H1 (cell line): ENCODE results near the gene SOST. TPM values are rescaled to one million over a fixed set of nuclear protein-coding genes. Genes with fewer than 3 reads are reported as not detected.
A peak's percentile ranks its signal among the peaks of the same experiment; 100 is the strongest.

Experiments used
- CTCF ChIA-PET: fragments of 300-600 bp; sonication (Branson Sonifier 250); formaldehyde crosslinking; loops from one replicate; lab custom pipeline; 2021; ENCODE audit not compliant: partially characterized antibody; lab: Charles Lee
- POLR2A ChIA-PET: fragments of 300-600 bp; sonication (Branson Sonifier 250); formaldehyde crosslinking; loops from one replicate; lab custom pipeline; 2021; ENCODE audit warnings: inconsistent platforms; ENCODE audit not compliant: partially characterized antibody; lab: Charles Lee
- DNase-seq, 2 experiments: peaks; one replicate each; pipeline versions ENCODE4 v3.0.0 to v3.0.0-alpha.2; 2010 to 2022; ENCODE audit warnings: low spot score in 2 of 2, low read depth in 1 of 2, mixed read lengths in 1 of 2
- FAIRE-seq: peaks from 2 replicates; lab custom pipeline; 2011; peaks lifted over from hg19 to GRCh38; lab: Jason Lieb, UNC
- H2AFZ ChIP-seq: 2 replicates; pipeline ENCODE4 v1.8.1; 2012; ENCODE audit warnings: low read length, inconsistent platforms
- H2AK5ac ChIP-seq: 2 replicates; pipeline ENCODE4 v1.6.1; 2013; ENCODE audit warnings: low read depth, low read length
- H2BK120ac ChIP-seq: replicated peaks from 2 replicates; pipeline ENCODE3; 2013; ENCODE audit warnings: low read depth, low read length, inconsistent platforms
- H2BK12ac ChIP-seq: 2 replicates; pipeline ENCODE4 v1.6.1; 2013; ENCODE audit warnings: low read depth, low read length
- H2BK15ac ChIP-seq: 2 replicates; pipeline ENCODE4 v1.6.1; 2013; ENCODE audit warnings: low read length
- H2BK20ac ChIP-seq: 2 replicates; pipeline ENCODE4 v1.6.1; 2013; ENCODE audit warnings: low read length
- H2BK5ac ChIP-seq: 2 replicates; pipeline ENCODE4 v1.6.1; 2013; ENCODE audit warnings: low read depth, low read length
- H3K14ac ChIP-seq: 2 replicates; pipeline ENCODE4 v1.6.1; 2013; ENCODE audit warnings: inconsistent platforms; ENCODE audit not compliant: insufficient read length
- H3K18ac ChIP-seq: 2 replicates; pipeline ENCODE4 v1.6.1; 2013; ENCODE audit warnings: low read length; ENCODE audit errors: extremely low read depth
- H3K23ac ChIP-seq: 2 replicates; pipeline ENCODE4 v1.6.1; 2013; ENCODE audit warnings: inconsistent platforms; ENCODE audit not compliant: insufficient read length
- H3K23me2 ChIP-seq: 2 replicates; pipeline ENCODE4 v1.6.1; 2013; ENCODE audit warnings: low read depth, low read length
- H3K27ac ChIP-seq: 2 replicates; pipeline ENCODE4 v1.6.1; 2011; ENCODE audit warnings: low read depth, low read length, inconsistent platforms
- H3K27me3 ChIP-seq, 4 experiments: replicated peaks in 1 of 4; 1 replicate in 1 of 4; 2 replicates in 3 of 4; pipeline versions ENCODE4 v1.6.1 to v1.8.1; 2011 to 2013; ENCODE audit warnings: low read length in 3 of 4, mild to moderate bottlenecking in 3 of 4, inconsistent platforms in 2 of 4, mixed read lengths in 2 of 4, moderate library complexity in 1 of 4; ENCODE audit not compliant: control insufficient read depth in 3 of 4, insufficient read depth in 3 of 4; ENCODE audit errors: extremely low read depth in 1 of 4
- H3K36me3 ChIP-seq, 4 experiments: 2 replicates each; pipeline versions ENCODE4 v1.6.1 to v1.8.1; 2011 to 2013; ENCODE audit warnings: mild to moderate bottlenecking in 4 of 4, low read length in 3 of 4, moderate library complexity in 2 of 4, control low read depth in 1 of 4, inconsistent platforms in 1 of 4; ENCODE audit not compliant: insufficient read depth in 4 of 4, control insufficient read depth in 2 of 4
- H3K4ac ChIP-seq: replicated peaks from 2 replicates; pipeline ENCODE3; 2013; ENCODE audit warnings: low read length, low read depth, mixed read lengths, inconsistent platforms; ENCODE audit not compliant: insufficient read length
- H3K4me1 ChIP-seq, 4 experiments: replicated peaks in 1 of 4; 1 replicate in 1 of 4; 2 replicates in 3 of 4; pipeline versions ENCODE4 v1.6.1 to v1.8.1; 2011 to 2013; ENCODE audit warnings: low read length in 3 of 4, inconsistent platforms in 2 of 4, mixed read lengths in 1 of 4; ENCODE audit not compliant: insufficient read depth in 4 of 4, control insufficient read depth in 3 of 4
- H3K4me2 ChIP-seq, 2 experiments: 2 replicates each; pipeline versions ENCODE4 v1.6.1 to v1.8.1; 2011 to 2013; ENCODE audit warnings: low read depth in 2 of 2, low read length in 2 of 2, control low read depth in 1 of 2, inconsistent platforms in 1 of 2, mild to moderate bottlenecking in 1 of 2; ENCODE audit not compliant: insufficient read depth in 1 of 2
- H3K4me3 ChIP-seq, 4 experiments: fragments of 200-600, 300-600 bp in 1 of 4; sonication (generic), shearing (Covaris generic), sonication (Bioruptor Twin) in 1 of 4; 2 replicates each; pipeline versions ENCODE4 v1.5.1 to v1.8.1; 2011 to 2016; ENCODE audit warnings: low read length in 4 of 4, low read depth in 3 of 4, control low read depth in 2 of 4, inconsistent platforms in 2 of 4, mild to moderate bottlenecking in 2 of 4, mixed read lengths in 1 of 4, moderate library complexity in 1 of 4; ENCODE audit not compliant: insufficient read depth in 2 of 4; ENCODE audit errors: extremely low read depth in 1 of 4
- H3K56ac ChIP-seq: replicated peaks from 2 replicates; pipeline ENCODE3; 2013; ENCODE audit warnings: low read depth, mild to moderate bottlenecking, mixed read lengths, low read length, inconsistent platforms; ENCODE audit not compliant: insufficient read length
- H3K79me1 ChIP-seq: 2 replicates; pipeline ENCODE4 v1.6.1; 2013; ENCODE audit warnings: low read depth, low read length, control low read depth
- H3K79me2 ChIP-seq, 2 experiments: 2 replicates each; pipeline versions ENCODE4 v1.6.1 to v1.8.1; 2012 to 2013; ENCODE audit warnings: low read length in 2 of 2, mild to moderate bottlenecking in 2 of 2, inconsistent platforms in 1 of 2; ENCODE audit not compliant: insufficient read depth in 2 of 2, control insufficient read depth in 1 of 2
- H3K9ac ChIP-seq, 4 experiments: replicated peaks in 1 of 4; 1 replicate in 1 of 4; 2 replicates in 3 of 4; pipeline versions ENCODE4 v1.6.1 to v1.8.1; 2011 to 2013; ENCODE audit warnings: low read depth in 3 of 4, low read length in 3 of 4, control low read depth in 2 of 4, mild to moderate bottlenecking in 2 of 4, moderate library complexity in 2 of 4, inconsistent platforms in 1 of 4; ENCODE audit errors: extremely low read depth in 1 of 4
- H3K9me3 ChIP-seq, 2 experiments: 2 replicates each; pipeline versions ENCODE4 v1.6.1 to v1.8.1; 2012 to 2013; ENCODE audit warnings: mild to moderate bottlenecking in 2 of 2, moderate library complexity in 2 of 2, control low read depth in 1 of 2, inconsistent platforms in 1 of 2, low read depth in 1 of 2, low read length in 1 of 2, mixed read lengths in 1 of 2; ENCODE audit not compliant: insufficient read depth in 2 of 2
- H4K20me1 ChIP-seq, 2 experiments: replicated peaks in 1 of 2; 2 replicates each; pipeline versions ENCODE3 to v1.8.1; 2011 to 2013; ENCODE audit warnings: inconsistent platforms in 2 of 2, low read length in 2 of 2, mild to moderate bottlenecking in 1 of 2; ENCODE audit not compliant: insufficient read depth in 2 of 2, control insufficient read depth in 1 of 2
- H4K5ac ChIP-seq: 2 replicates; pipeline ENCODE4 v1.6.1; 2013; ENCODE audit warnings: low read length, low read depth, mixed read lengths, inconsistent platforms; ENCODE audit not compliant: insufficient read length
- H4K8ac ChIP-seq: 2 replicates; pipeline ENCODE4 v1.8.0; 2013; ENCODE audit warnings: mild to moderate bottlenecking, moderate library complexity, low read length, inconsistent platforms; ENCODE audit not compliant: insufficient read depth; ENCODE audit errors: extremely low read depth
- H4K91ac ChIP-seq: replicated peaks from 2 replicates; pipeline ENCODE3; 2013; ENCODE audit warnings: low read length, mixed read lengths, inconsistent platforms; ENCODE audit not compliant: insufficient read length
- BCL11A ChIP-seq, 2 experiments: IDR thresholded peaks; one replicate each; pipeline ENCODE4 v1.6.1; 2011; ENCODE audit warnings: low read depth in 2 of 2, low read length in 2 of 2, mild to moderate bottlenecking in 2 of 2
- EZH2 ChIP-seq: fragments of 200-600 bp; sonication (generic); IDR thresholded peaks from 2 replicates; pipeline ENCODE4 v1.7.1; 2012; ENCODE audit warnings: low read depth, mild to moderate bottlenecking, moderate library complexity, low read length, inconsistent platforms; ENCODE audit not compliant: severe bottlenecking
- MAFK ChIP-seq: IDR thresholded peaks from 2 replicates; pipeline ENCODE4 v1.6.1; 2012; ENCODE audit warnings: low read depth, mild to moderate bottlenecking, improper control_type of control experiment, low read length
- RBBP5 ChIP-seq: IDR thresholded peaks from 2 replicates; pipeline ENCODE4 v1.7.1; 2012; ENCODE audit warnings: low read depth, mild to moderate bottlenecking, inconsistent platforms, low read length, moderate library complexity, borderline replicate concordance
- RNF2 ChIP-seq: fragments of 200-900, 300-1000 bp; sonication (generic); IDR thresholded peaks from 2 replicates; pipeline ENCODE4 v1.7.1; 2016; ENCODE audit warnings: borderline replicate concordance, low read depth, mild to moderate bottlenecking, antibody characterized with exemption, low read length; ENCODE audit not compliant: poor library complexity, severe bottlenecking; ENCODE audit errors: missing control alignments
- SP1 ChIP-seq: IDR thresholded peaks from 2 replicates; pipeline ENCODE4 v1.6.1; 2011; ENCODE audit warnings: low read depth, low read length
- TCF12 ChIP-seq: IDR thresholded peaks from 2 replicates; pipeline ENCODE4 v1.6.1; 2011; ENCODE audit warnings: low read depth, mild to moderate bottlenecking, low read length
- WGBS, 2 experiments: shearing (Covaris generic) in 1 of 2; methylation state at CpG; one replicate each; pipeline versions ENCODE4 v1.1.6 to v1.1.7; 2013 to 2015; ENCODE audit warnings: low lambda C conversion rate in 2 of 2, mixed read lengths in 2 of 2, inconsistent platforms in 1 of 2, low coverage in 1 of 2, missing lambda C conversion rate in 1 of 2; ENCODE audit not compliant: insufficient replicate concordance in 2 of 2, insufficient coverage in 1 of 2, insufficient read length in 1 of 2; ENCODE audit errors: extremely low coverage in 1 of 2, missing lambda C conversion rate in 1 of 2; 5-methylcytosine and 5-hydroxymethylcytosine counted together
- polyA plus RNA-seq, 7 experiments: library from polyadenylated mRNA; depleted of rRNA in 3 of 7; stranded (reverse) in 5 of 7; unstranded in 2 of 7; fragments of >200 nt in 5 of 7; fragments of 200-250 nt in 2 of 7; gene quantifications; 1 replicate in 5 of 7; 2 replicates in 1 of 7; 4 replicates in 1 of 7; pipeline versions ENCODE4 v1.2.1 to v1.2.3, GENCODE V29; 2011 to 2013; ENCODE audit warnings: missing spikeins in 2 of 7, mixed read lengths in 2 of 7
- total RNA-seq: library from RNA; stranded (reverse); fragmentation: NEBNext Ultra II Directional; extraction: Animal tissue kit (Norgen Biotek cat#: 25700); gene quantifications from 2 replicates; pipeline ENCODE4 v1.2.1, GENCODE V29; 2021
- TF ChIP-seq, protein P1 (sequence below), 3 experiments: IDR thresholded peaks; 1 replicate in 2 of 3; 2 replicates in 1 of 3; pipeline versions ENCODE4 v1.5.1 to v1.6.1; 2011; ENCODE audit warnings: low read length in 3 of 3, mild to moderate bottlenecking in 3 of 3, inconsistent platforms in 2 of 3, low read depth in 1 of 3, moderate library complexity in 1 of 3; ENCODE audit not compliant: insufficient read depth in 1 of 3; ENCODE audit errors: control extremely low read depth in 1 of 3

Gene SOST
- total and polyA plus RNA-seq, 2 of the 8 experiments (the other 6 are each of a cell fraction or from before 2014, with no cell fraction given): 0.08 TPM; not detected in 1

DNA sequence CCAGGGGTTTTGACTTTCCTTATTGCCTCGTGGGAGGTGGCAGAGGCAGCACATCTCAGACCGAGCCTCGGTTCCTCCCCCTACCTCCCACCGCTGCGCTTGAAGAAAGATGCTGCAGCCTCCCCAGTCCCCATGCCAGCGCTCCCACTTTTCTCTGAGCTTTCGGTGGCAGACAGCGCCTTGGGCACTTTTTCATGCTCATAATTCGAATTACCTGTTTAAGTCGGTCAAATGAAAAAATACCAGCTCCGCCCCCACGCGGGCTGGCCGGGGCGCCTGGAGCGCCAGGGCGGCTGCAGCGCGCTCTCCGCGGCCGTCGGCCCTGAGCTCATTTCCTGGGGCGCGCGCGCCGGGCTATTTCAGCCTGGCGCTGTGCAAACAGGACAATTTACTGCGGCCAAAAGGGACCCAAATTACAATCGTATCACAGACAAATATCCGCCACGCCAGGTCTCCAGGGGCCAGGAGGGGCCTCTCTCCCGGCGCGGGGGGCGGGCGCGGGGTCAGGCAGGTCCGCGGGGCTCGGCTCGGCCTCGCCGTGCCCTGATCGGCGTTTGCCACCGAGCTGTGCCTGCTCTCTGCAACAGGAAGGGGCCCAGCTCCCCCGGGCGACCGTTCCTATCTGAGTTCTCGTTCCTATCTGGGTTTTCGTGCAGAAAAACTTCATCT lies 45.0 kb downstream of the SOST start:
- H2AK5ac ChIP-seq: no peak overlapping the region
- no peaks in the 10 kb centered on the region for H3K36me3 ChIP-seq
- WGBS, 2 experiments: 3% methylated on average over 45 of the region's 53 CpGs; no CpG with 5 or more reads in 1 of the 2 experiments
- H4K20me1 ChIP-seq: no peaks in the 10 kb centered on the region
- DNase-seq (peak in 1 of 2 experiments; percentile 70), FAIRE-seq (no peak)
- ChIA-PET POLR2A (interaction anchor here (0.9 to 1.4 kb wide), 6 partner anchors 9 to 53 kb away, joined by 3 to 6 read pairs (median 3); no protein-coding TSS in a partner anchor), CTCF (interaction anchor here (1.0 to 6.1 kb wide), 6 partner anchors 20 to 138 kb away, joined by 4 to 61 read pairs (median 10); partner anchors contain the start of gene SOST)
- H2BK120ac ChIP-seq: no peak overlapping the region
- H3K14ac ChIP-seq: no peak overlapping the region
- no peak overlapping the region for H2BK5ac ChIP-seq
- no peaks in the 10 kb centered on the region for H3K79me1 ChIP-seq
- H3K27me3 ChIP-seq: peaks cover 10 to 28% (median 24%) of the 10 kb centered on the region in 4 experiments
- peak overlapping the region; percentile 14; the same call in 1 of the 2 replicates for H2AFZ ChIP-seq
- H2BK20ac ChIP-seq: no peak overlapping the region
- H3K27ac ChIP-seq: no peak overlapping the region
- H3K9ac ChIP-seq: 0 out of 7 replicates have a peak overlapping the region, but pooled peaks of 1 of the 4 experiments have one; percentile 37
- H3K4me2 ChIP-seq: peak overlapping the region; percentile 73 to 85
- no peaks in the 10 kb centered on the region for H3K9me3 ChIP-seq
- H3K23ac ChIP-seq: no peak overlapping the region
- H4K91ac ChIP-seq: no peak overlapping the region
- no peak overlapping the region for H3K4ac ChIP-seq
- H3K18ac ChIP-seq: no peak overlapping the region; the same call in 1 of the 2 replicates
- no peak overlapping the region for H2BK15ac ChIP-seq
- peak overlapping the region; percentile 88 for H4K8ac ChIP-seq
- no peak overlapping the region for H4K5ac ChIP-seq
- peaks cover 5% of the 10 kb centered on the region; the same call in 1 of the 2 replicates for H3K23me2 ChIP-seq
- H3K56ac ChIP-seq: no peak overlapping the region
- H2BK12ac ChIP-seq: peak overlapping the region; percentile 12; the same call in 1 of the 2 replicates
- peak overlapping the region; percentile 47 to 72 (median 51); a peak in 7 of 8 replicates for H3K4me3 ChIP-seq
- peaks cover 0 to 2% (median 0%) of the 10 kb centered on the region in 4 experiments; a peak in 2 of 7 replicates for H3K4me1 ChIP-seq
- no peaks in the 10 kb centered on the region for H3K79me2 ChIP-seq
- TF ChIP-seq RBBP5 (peak; percentile 34; the same call in 1 of the 2 replicates), RNF2 (peak; percentile 63), TCF12 (no peak), EZH2 (peak; percentile 75), MAFK (no peak), SP1 (no peak), BCL11A (IDR thresholded peaks at IDR 0.05; ENCODE audit: low read depth in 2 of 2, low read length in 2 of 2) (no peak)
- TF ChIP-seq, protein P1, sequence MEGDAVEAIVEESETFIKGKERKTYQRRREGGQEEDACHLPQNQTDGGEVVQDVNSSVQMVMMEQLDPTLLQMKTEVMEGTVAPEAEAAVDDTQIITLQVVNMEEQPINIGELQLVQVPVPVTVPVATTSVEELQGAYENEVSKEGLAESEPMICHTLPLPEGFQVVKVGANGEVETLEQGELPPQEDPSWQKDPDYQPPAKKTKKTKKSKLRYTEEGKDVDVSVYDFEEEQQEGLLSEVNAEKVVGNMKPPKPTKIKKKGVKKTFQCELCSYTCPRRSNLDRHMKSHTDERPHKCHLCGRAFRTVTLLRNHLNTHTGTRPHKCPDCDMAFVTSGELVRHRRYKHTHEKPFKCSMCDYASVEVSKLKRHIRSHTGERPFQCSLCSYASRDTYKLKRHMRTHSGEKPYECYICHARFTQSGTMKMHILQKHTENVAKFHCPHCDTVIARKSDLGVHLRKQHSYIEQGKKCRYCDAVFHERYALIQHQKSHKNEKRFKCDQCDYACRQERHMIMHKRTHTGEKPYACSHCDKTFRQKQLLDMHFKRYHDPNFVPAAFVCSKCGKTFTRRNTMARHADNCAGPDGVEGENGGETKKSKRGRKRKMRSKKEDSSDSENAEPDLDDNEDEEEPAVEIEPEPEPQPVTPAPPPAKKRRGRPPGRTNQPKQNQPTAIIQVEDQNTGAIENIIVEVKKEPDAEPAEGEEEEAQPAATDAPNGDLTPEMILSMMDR (IDR thresholded peaks at IDR 0.05; ENCODE audit: control extremely low read depth in 1 of 3, insufficient read depth in 1 of 3, low read depth in 1 of 3, low read length in 3 of 3): no peak
